Astrocyte (in vitro differentiated cells and primary cell): ENCODE measurements around the gene GPAT3. TPM values are rescaled to one million over a fixed set of nuclear protein-coding genes. Genes with fewer than 3 reads are reported as not detected.

Experiments used
- DNase-seq: peaks from one replicate; pipeline ENCODE4 v3.0.0-alpha.2; 2010; ENCODE audit warnings: low read depth
- FAIRE-seq: peaks from 2 replicates; lab custom pipeline; 2011; peaks lifted over from hg19 to GRCh38; lab: Jason Lieb, UNC
- H2AFZ ChIP-seq: 2 replicates; pipeline ENCODE4 v1.6.0; 2012; ENCODE audit warnings: low read depth, low read length, inconsistent platforms
- H3K27ac ChIP-seq: 2 replicates; pipeline ENCODE4 v1.5.1; 2011; ENCODE audit warnings: low read depth, low read length, inconsistent platforms
- H3K27me3 ChIP-seq: 2 replicates; pipeline ENCODE4 v1.6.0; 2011; ENCODE audit warnings: low read length, inconsistent platforms; ENCODE audit not compliant: insufficient read depth
- H3K36me3 ChIP-seq: 2 replicates; pipeline ENCODE4 v1.5.1; 2011; ENCODE audit warnings: low read length, inconsistent platforms; ENCODE audit not compliant: insufficient read depth
- H3K4me1 ChIP-seq: 2 replicates; pipeline ENCODE4 v1.5.1; 2011; ENCODE audit warnings: low read length, inconsistent platforms; ENCODE audit not compliant: insufficient read depth
- H3K4me2 ChIP-seq: 2 replicates; pipeline ENCODE4 v1.6.0; 2012; ENCODE audit warnings: low read length, inconsistent platforms
- H3K4me3 ChIP-seq: 2 replicates; pipeline ENCODE4 v1.5.1; 2011; ENCODE audit warnings: low read depth, mild to moderate bottlenecking, low read length, inconsistent platforms; ENCODE audit not compliant: insufficient read depth
- H3K79me2 ChIP-seq: 2 replicates; pipeline ENCODE4 v1.6.0; 2012; ENCODE audit warnings: mild to moderate bottlenecking, low read length, inconsistent platforms; ENCODE audit not compliant: insufficient read depth
- H3K9ac ChIP-seq: 2 replicates; pipeline ENCODE4 v1.6.0; 2012; ENCODE audit warnings: mild to moderate bottlenecking, low read length, inconsistent platforms
- H3K9me3 ChIP-seq: 2 replicates; pipeline ENCODE4 v1.5.1; 2012; ENCODE audit warnings: low read depth, mild to moderate bottlenecking, low read length, inconsistent platforms; ENCODE audit not compliant: insufficient read depth
- H4K20me1 ChIP-seq: 2 replicates; pipeline ENCODE4 v1.6.0; 2012; ENCODE audit warnings: low read length, inconsistent platforms; ENCODE audit not compliant: insufficient read depth
- H3K27ac Mint-ChIP-seq: one replicate; pipeline ENCODE4 v1.8.0; 2021; ENCODE audit warnings: mild to moderate bottlenecking, mixed read lengths; ENCODE audit not compliant: unreplicated experiment
- H3K27me3 Mint-ChIP-seq: one replicate; pipeline ENCODE4 v1.8.0; 2021; ENCODE audit warnings: low read depth, mixed read lengths; ENCODE audit not compliant: unreplicated experiment
- H3K36me3 Mint-ChIP-seq: one replicate; pipeline ENCODE4 v1.8.0; 2021; ENCODE audit warnings: low read depth, mixed read lengths; ENCODE audit not compliant: unreplicated experiment
- H3K4me1 Mint-ChIP-seq: one replicate; pipeline ENCODE4 v1.8.0; 2021; ENCODE audit warnings: low read depth, mixed read lengths; ENCODE audit not compliant: unreplicated experiment
- H3K4me3 Mint-ChIP-seq: one replicate; pipeline ENCODE4 v1.8.0; 2021; ENCODE audit warnings: mild to moderate bottlenecking, moderate library complexity, mixed read lengths; ENCODE audit not compliant: unreplicated experiment
- H3K9me3 Mint-ChIP-seq: one replicate; pipeline ENCODE4 v1.8.0; 2021; ENCODE audit warnings: mild to moderate bottlenecking, mixed read lengths; ENCODE audit not compliant: unreplicated experiment
- EZH2 ChIP-seq: IDR thresholded peaks from 2 replicates; pipeline ENCODE4 v1.6.1; 2012; ENCODE audit warnings: mild to moderate bottlenecking, low read length, inconsistent platforms; ENCODE audit not compliant: insufficient read depth
- total RNA-seq: library from RNA; stranded (reverse); gene quantifications from 2 replicates; pipeline ENCODE4 v1.2.1, GENCODE V29; 2021
- TF ChIP-seq, protein P1 (sequence below): IDR thresholded peaks from 2 replicates; pipeline ENCODE4 v1.5.1; 2011; ENCODE audit warnings: low read depth, mild to moderate bottlenecking, inconsistent platforms, low read length, moderate library complexity; ENCODE audit not compliant: insufficient read depth

The GPAT3 gene
- total RNA-seq, 1 donor from 2014 or later, result 0.39 TPM

DNA sequence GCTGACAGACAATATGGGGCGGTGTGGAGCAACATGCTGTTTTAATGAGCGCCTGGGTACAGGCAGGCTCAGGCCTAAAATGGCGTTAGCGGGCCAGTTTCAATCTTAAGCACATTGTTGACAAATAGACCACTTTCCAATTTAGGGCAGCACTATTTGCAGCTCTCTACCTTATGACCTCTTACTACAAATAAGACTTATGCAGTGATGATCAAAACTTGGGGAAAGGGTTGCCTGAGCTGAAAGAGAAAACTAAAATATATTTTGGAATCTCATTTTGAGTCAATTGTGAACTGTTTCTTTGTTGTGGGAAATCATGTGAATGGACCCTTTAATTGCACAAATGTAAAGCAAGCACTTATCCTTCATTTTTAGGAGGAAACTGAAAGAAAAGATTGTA is 25.5 kb upstream of the GPAT3 start:
- H3K9me3 ChIP-seq, result no peaks in the 10 kb centered on the region
- no peak overlapping the region for H3K9ac ChIP-seq
- FAIRE-seq, result no peak
- H3K36me3 Mint-ChIP-seq, result no peaks in the 10 kb centered on the region
- H3K4me2 ChIP-seq, result no peak overlapping the region
- H3K27me3 Mint-ChIP-seq, result peaks cover 4% of the 10 kb centered on the region
- H3K4me1 ChIP-seq, result no peaks in the 10 kb centered on the region
- no peaks in the 10 kb centered on the region for H3K36me3 ChIP-seq
- H3K27ac ChIP-seq, result no peak overlapping the region
- H3K9me3 Mint-ChIP-seq, result peaks cover 4% of the 10 kb centered on the region
- no peak for DNase-seq
- no peak for TF ChIP-seq EZH2
- TF ChIP-seq, protein P1, sequence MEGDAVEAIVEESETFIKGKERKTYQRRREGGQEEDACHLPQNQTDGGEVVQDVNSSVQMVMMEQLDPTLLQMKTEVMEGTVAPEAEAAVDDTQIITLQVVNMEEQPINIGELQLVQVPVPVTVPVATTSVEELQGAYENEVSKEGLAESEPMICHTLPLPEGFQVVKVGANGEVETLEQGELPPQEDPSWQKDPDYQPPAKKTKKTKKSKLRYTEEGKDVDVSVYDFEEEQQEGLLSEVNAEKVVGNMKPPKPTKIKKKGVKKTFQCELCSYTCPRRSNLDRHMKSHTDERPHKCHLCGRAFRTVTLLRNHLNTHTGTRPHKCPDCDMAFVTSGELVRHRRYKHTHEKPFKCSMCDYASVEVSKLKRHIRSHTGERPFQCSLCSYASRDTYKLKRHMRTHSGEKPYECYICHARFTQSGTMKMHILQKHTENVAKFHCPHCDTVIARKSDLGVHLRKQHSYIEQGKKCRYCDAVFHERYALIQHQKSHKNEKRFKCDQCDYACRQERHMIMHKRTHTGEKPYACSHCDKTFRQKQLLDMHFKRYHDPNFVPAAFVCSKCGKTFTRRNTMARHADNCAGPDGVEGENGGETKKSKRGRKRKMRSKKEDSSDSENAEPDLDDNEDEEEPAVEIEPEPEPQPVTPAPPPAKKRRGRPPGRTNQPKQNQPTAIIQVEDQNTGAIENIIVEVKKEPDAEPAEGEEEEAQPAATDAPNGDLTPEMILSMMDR, result no peak
- no peaks in the 10 kb centered on the region for H3K4me1 Mint-ChIP-seq
- no peak overlapping the region for H2AFZ ChIP-seq
- no peak overlapping the region for H3K4me3 ChIP-seq
- no peak overlapping the region for H3K27ac Mint-ChIP-seq
- no peaks in the 10 kb centered on the region for H4K20me1 ChIP-seq
- H3K79me2 ChIP-seq, result no peaks in the 10 kb centered on the region
- no peaks in the 10 kb centered on the region for H3K27me3 ChIP-seq
- no peak overlapping the region for H3K4me3 Mint-ChIP-seq

- Histone ChIP-seq H3K79me2 (no peaks in the 10 kb centered on the region), H3K27ac (peak overlapping the region; percentile 7), H3K4me1 (peaks cover 2% of the 10 kb centered on the region), H3K4me3 (no peak overlapping the region), H3K36me3 (no peaks in the 10 kb centered on the region), H3K9ac (no peak overlapping the region), H4K20me1 (no peaks in the 10 kb centered on the region), H3K9me3 (no peaks in the 10 kb centered on the region), H3K27me3 (no peaks in the 10 kb centered on the region), H2AFZ (no peak overlapping the region), H3K4me2 (no peak overlapping the region)
- no peak for FAIRE-seq
- no peak overlapping the region for H3K4me3 Mint-ChIP-seq
- H3K27me3 Mint-ChIP-seq, result peaks cover 1% of the 10 kb centered on the region
- peak; percentile 89 for DNase-seq
- H3K4me1 Mint-ChIP-seq, result no peaks in the 10 kb centered on the region
- H3K9me3 Mint-ChIP-seq, result no peaks in the 10 kb centered on the region
- H3K36me3 Mint-ChIP-seq, result no peaks in the 10 kb centered on the region
- TF ChIP-seq, protein P1, result no peak
- TF ChIP-seq EZH2, result no peak
- no peak overlapping the region for H3K27ac Mint-ChIP-seq
Observed at GRCh38 chr4:83516042-83516772, 19.7 kb upstream of the GPAT3 start.

- Histone ChIP-seq H3K4me2 (no peak overlapping the region), H3K27me3 (no peaks in the 10 kb centered on the region), H3K27ac (no peak overlapping the region), H3K4me3 (no peak overlapping the region), H4K20me1 (no peaks in the 10 kb centered on the region), H3K36me3 (no peaks in the 10 kb centered on the region), H2AFZ (no peak overlapping the region), H3K79me2 (no peaks in the 10 kb centered on the region), H3K4me1 (no peaks in the 10 kb centered on the region), H3K9me3 (peaks cover 5% of the 10 kb centered on the region), H3K9ac (no peak overlapping the region)
- peaks cover 2% of the 10 kb centered on the region for H3K9me3 Mint-ChIP-seq
- no peak overlapping the region for H3K4me3 Mint-ChIP-seq
- H3K27me3 Mint-ChIP-seq, result peaks cover 15% of the 10 kb centered on the region
- no peak overlapping the region for H3K27ac Mint-ChIP-seq
- H3K4me1 Mint-ChIP-seq, result no peaks in the 10 kb centered on the region
- no peak for FAIRE-seq
- DNase-seq, result no peak
- no peak for TF ChIP-seq EZH2
- TF ChIP-seq, protein P1, result no peak
- no peaks in the 10 kb centered on the region for H3K36me3 Mint-ChIP-seq
Observed at GRCh38 chr4:83522239-83522638, 13.7 kb upstream of the GPAT3 start.
